Liver (tissue), 9 donors: ENCODE data around the gene PAX8. TPM values are rescaled to one million over a fixed set of nuclear protein-coding genes. Genes with fewer than 3 reads are reported as not detected.
A peak's percentile ranks its signal among the peaks of the same experiment; 100 is the strongest.

Experiments used
- DNase-seq: peaks from one replicate; pipeline ENCODE4 v3.0.0-alpha.2; 2017; ENCODE audit warnings: low spot score
- H3K27ac ChIP-seq, 2 donors: one replicate each; pipeline ENCODE4 v1.7.0; 2013; ENCODE audit warnings: inconsistent platforms in 2 of 2, low read length in 2 of 2, control low read depth in 1 of 2, low read depth in 1 of 2, mild to moderate bottlenecking in 1 of 2
- H3K27me3 ChIP-seq, 4 donors: one replicate each; pipeline versions ENCODE4 v1.6.1 to v1.7.0; 2013; ENCODE audit warnings: low read length in 3 of 4, inconsistent platforms in 1 of 4, mild to moderate bottlenecking in 1 of 4, moderate library complexity in 1 of 4; ENCODE audit not compliant: control insufficient read depth in 4 of 4, insufficient read depth in 4 of 4
- H3K36me3 ChIP-seq, 4 donors: one replicate each; pipeline versions ENCODE4 v1.6.1 to v1.7.0; 2013; ENCODE audit warnings: low read length in 3 of 4, mild to moderate bottlenecking in 3 of 4, low read depth in 1 of 4, moderate library complexity in 1 of 4; ENCODE audit not compliant: control insufficient read depth in 4 of 4, insufficient read depth in 3 of 4
- H3K4me1 ChIP-seq, 4 donors: one replicate each; pipeline versions ENCODE4 v1.6.1 to v1.7.0; 2013; ENCODE audit warnings: low read length in 3 of 4, mild to moderate bottlenecking in 3 of 4, moderate library complexity in 1 of 4; ENCODE audit not compliant: control insufficient read depth in 4 of 4, insufficient read depth in 4 of 4
- H3K4me3 ChIP-seq, 3 donors: one replicate each; pipeline versions ENCODE4 v1.6.1 to v1.7.0; 2013; ENCODE audit warnings: low read length in 3 of 3, control low read depth in 1 of 3, low read depth in 1 of 3, mild to moderate bottlenecking in 1 of 3
- H3K9ac ChIP-seq, 2 donors: one replicate each; pipeline ENCODE4 v1.7.0; 2013; ENCODE audit warnings: low read length in 2 of 2, mild to moderate bottlenecking in 2 of 2, moderate library complexity in 2 of 2, control low read depth in 1 of 2, low read depth in 1 of 2
- H3K9me3 ChIP-seq, 4 donors: one replicate each; pipeline versions ENCODE4 v1.6.1 to v1.7.0; 2013; ENCODE audit warnings: low read length in 3 of 4; ENCODE audit not compliant: control insufficient read depth in 4 of 4
- EGR1 ChIP-seq, 2 donors: IDR thresholded peaks; 2 replicates each; pipeline ENCODE4 v1.6.1; 2016 to 2018; ENCODE audit warnings: antibody characterized with exemption in 2 of 2, low read depth in 2 of 2
- FOXA1 ChIP-seq: IDR thresholded peaks from 2 replicates; pipeline ENCODE4 v1.6.1; 2016; ENCODE audit warnings: antibody characterized with exemption
- FOXA2 ChIP-seq: IDR thresholded peaks from 2 replicates; pipeline ENCODE4 v1.6.1; 2016; ENCODE audit warnings: antibody characterized with exemption
- HNF4A ChIP-seq, 2 donors: conservative IDR thresholded peaks; 2 replicates each; pipeline ENCODE4 v1.6.1; 2016; ENCODE audit warnings: antibody characterized with exemption in 2 of 2, mild to moderate bottlenecking in 2 of 2
- HNF4G ChIP-seq: IDR thresholded peaks from 2 replicates; pipeline ENCODE4 v1.6.1; 2016; ENCODE audit warnings: antibody characterized with exemption
- JUND ChIP-seq, 2 donors: IDR thresholded peaks; 2 replicates each; pipeline ENCODE4 v1.6.1; 2016; ENCODE audit warnings: antibody characterized with exemption in 2 of 2
- NR2F2 ChIP-seq: IDR thresholded peaks from 2 replicates; pipeline ENCODE4 v1.6.1; 2016; ENCODE audit warnings: antibody characterized with exemption
- RAD21 ChIP-seq, 2 donors: IDR thresholded peaks; 2 replicates each; pipeline ENCODE4 v1.6.1; 2016; ENCODE audit warnings: antibody characterized with exemption in 2 of 2, mild to moderate bottlenecking in 2 of 2
- RXRA ChIP-seq, 2 donors: IDR thresholded peaks; 2 replicates each; pipeline ENCODE4 v1.6.1; 2017 to 2018; ENCODE audit warnings: antibody characterized with exemption in 2 of 2, mild to moderate bottlenecking in 1 of 2
- SP1 ChIP-seq: IDR thresholded peaks from 2 replicates; pipeline ENCODE4 v1.6.1; 2018; ENCODE audit warnings: antibody characterized with exemption, mild to moderate bottlenecking
- TAF1 ChIP-seq: conservative IDR thresholded peaks from 2 replicates; pipeline ENCODE4 v1.6.1; 2016; ENCODE audit warnings: antibody characterized with exemption, mild to moderate bottlenecking
- YY1 ChIP-seq: IDR thresholded peaks from 2 replicates; pipeline ENCODE4 v1.6.1; 2016; ENCODE audit warnings: antibody characterized with exemption, mild to moderate bottlenecking
- WGBS: extraction: QIAGEN DNeasy Blood & Tissue Kit; methylation state at CpG from one replicate; pipeline ENCODE4 v1.1.7; 2013; 5-methylcytosine and 5-hydroxymethylcytosine counted together
- polyA plus RNA-seq, 2 donors: library from polyadenylated mRNA; stranded (reverse) in 1 of 2; unstranded in 1 of 2; fragments of 200-250 nt in 1 of 2; fragments of >200 nt in 1 of 2; fragmentation: Nextera tagmentation in 1 of 2; extraction: Ambion mirVana in 1 of 2; gene quantifications; one replicate each; pipeline versions ENCODE4 v1.2.1 to v1.2.3, GENCODE V29; 2013 to 2015
- total RNA-seq, 2 donors: library from RNA; depleted of rRNA; stranded (reverse); fragments of >200 nt; gene quantifications; one replicate each; pipeline ENCODE4 v1.2.3, GENCODE V29; 2014
- TF ChIP-seq, protein P1 (sequence below): IDR thresholded peaks from 2 replicates; pipeline ENCODE4 v1.6.1; 2016; ENCODE audit warnings: antibody characterized with exemption
- TF ChIP-seq, protein P2 (sequence below): fragments of 150-350 bp; IDR thresholded peaks from 2 replicates; pipeline ENCODE4 v1.5.1; 2017; ENCODE audit warnings: improper control_type of control experiment, low read depth, low read length; ENCODE audit not compliant: missing input control
- TF ChIP-seq, protein P3 (sequence below): IDR thresholded peaks from 2 replicates; pipeline ENCODE4 v1.6.1; 2016; ENCODE audit warnings: antibody characterized with exemption
- TF ChIP-seq, protein P4 (sequence below): IDR thresholded peaks from 2 replicates; pipeline ENCODE4 v1.6.1; 2016; ENCODE audit warnings: antibody characterized with exemption, mild to moderate bottlenecking
- TF ChIP-seq, protein P5 (sequence below): IDR thresholded peaks from 2 replicates; pipeline ENCODE4 v1.6.1; 2016; ENCODE audit warnings: antibody characterized with exemption
- donor health status: healthy.
- donor health status: healthy.
- donor health status: healthy.
- donor health status: healthy.
- donor health status: healthy.

Gene PAX8
- total and polyA plus RNA-seq, 4 donors = 0.09 to 0.85 (median 0.33) TPM

DNA sequence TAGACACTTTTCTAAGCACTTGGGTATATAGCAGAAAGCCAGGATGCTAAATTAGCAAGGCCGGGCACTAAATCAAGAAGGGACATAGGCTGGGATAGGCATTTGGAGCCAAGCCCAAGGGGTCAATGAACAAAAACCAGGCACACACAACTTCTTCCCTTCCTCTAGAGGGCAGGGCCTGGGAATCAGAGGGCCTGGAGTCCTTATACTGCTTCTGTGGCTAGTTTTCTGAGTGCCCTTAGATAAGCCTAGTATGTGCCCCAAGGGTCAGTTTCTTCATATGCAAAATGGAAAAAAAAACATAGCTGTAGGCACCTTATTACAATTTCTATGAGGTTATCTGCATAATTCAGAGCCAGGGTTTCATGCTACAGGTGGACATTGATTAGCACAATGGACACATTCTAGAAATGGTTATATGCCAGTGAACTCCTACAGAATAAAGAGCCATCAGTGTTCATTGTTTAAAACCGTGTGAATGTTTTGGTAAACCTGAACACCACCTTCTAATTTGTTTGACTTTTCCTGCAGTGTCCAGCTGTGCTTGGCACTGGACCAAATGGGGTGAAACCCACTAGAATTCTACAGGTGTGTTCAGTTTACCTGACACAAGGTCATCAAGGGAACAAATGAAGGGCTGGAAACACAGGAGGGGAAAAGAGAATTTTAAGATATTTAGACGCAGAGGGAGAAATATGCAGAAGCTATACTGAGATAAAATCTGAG lies 49.6 kb downstream of the PAX8 start:
- no peak overlapping the region for H3K27ac ChIP-seq
- no peak for DNase-seq
- H3K27me3 ChIP-seq = no peaks in the 10 kb centered on the region
- H3K4me1 ChIP-seq = no peaks in the 10 kb centered on the region
- H3K9me3 ChIP-seq = no peaks in the 10 kb centered on the region
- H3K36me3 ChIP-seq = no peaks in the 10 kb centered on the region
- TF ChIP-seq, protein P1, sequence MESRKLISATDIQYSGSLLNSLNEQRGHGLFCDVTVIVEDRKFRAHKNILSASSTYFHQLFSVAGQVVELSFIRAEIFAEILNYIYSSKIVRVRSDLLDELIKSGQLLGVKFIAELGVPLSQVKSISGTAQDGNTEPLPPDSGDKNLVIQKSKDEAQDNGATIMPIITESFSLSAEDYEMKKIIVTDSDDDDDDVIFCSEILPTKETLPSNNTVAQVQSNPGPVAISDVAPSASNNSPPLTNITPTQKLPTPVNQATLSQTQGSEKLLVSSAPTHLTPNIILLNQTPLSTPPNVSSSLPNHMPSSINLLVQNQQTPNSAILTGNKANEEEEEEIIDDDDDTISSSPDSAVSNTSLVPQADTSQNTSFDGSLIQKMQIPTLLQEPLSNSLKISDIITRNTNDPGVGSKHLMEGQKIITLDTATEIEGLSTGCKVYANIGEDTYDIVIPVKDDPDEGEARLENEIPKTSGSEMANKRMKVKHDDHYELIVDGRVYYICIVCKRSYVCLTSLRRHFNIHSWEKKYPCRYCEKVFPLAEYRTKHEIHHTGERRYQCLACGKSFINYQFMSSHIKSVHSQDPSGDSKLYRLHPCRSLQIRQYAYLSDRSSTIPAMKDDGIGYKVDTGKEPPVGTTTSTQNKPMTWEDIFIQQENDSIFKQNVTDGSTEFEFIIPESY = no peak
- TF ChIP-seq RAD21 (IDR thresholded peaks at IDR 0.05) (peak; percentile 16 to 57), YY1 (no peak), RXRA (IDR thresholded peaks at IDR 0.05) (peak; percentile 22 to 57), HNF4A (conservative IDR thresholded peaks at IDR 0.05) (peak; percentile 32 to 48)
- H3K9ac ChIP-seq = no peak overlapping the region
- WGBS = 60% methylated on average over 3 of the region's 3 CpGs
- no peak overlapping the region for H3K4me3 ChIP-seq

DNA sequence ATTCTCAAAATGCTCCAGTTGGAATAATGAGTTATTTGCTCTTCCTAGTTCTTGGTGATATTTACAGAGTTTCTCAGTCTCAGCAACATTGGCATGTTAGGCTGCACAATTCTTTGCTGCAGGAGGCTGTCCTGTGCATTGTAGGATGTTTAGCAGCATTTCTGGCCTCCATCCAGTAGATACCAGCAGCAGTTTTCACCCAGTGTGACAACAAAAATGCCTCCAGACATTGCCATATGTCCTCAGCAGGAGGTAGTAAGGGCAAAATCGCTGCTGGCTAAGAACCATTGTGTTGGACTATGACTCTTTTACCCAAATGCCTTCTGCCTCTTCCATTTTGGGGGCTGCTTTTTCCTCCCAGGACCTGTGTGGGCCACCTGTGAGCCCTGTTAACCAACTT lies 50.4 kb downstream of the PAX8 start:
- H3K9ac ChIP-seq = no peak overlapping the region
- DNase-seq = no peak
- H3K4me3 ChIP-seq = no peak overlapping the region
- 88% methylated on average over 1 of the region's 1 CpG for WGBS
- H3K4me1 ChIP-seq = no peaks in the 10 kb centered on the region
- no peaks in the 10 kb centered on the region for H3K27me3 ChIP-seq
- no peak overlapping the region for H3K27ac ChIP-seq
- TF ChIP-seq, protein P2, sequence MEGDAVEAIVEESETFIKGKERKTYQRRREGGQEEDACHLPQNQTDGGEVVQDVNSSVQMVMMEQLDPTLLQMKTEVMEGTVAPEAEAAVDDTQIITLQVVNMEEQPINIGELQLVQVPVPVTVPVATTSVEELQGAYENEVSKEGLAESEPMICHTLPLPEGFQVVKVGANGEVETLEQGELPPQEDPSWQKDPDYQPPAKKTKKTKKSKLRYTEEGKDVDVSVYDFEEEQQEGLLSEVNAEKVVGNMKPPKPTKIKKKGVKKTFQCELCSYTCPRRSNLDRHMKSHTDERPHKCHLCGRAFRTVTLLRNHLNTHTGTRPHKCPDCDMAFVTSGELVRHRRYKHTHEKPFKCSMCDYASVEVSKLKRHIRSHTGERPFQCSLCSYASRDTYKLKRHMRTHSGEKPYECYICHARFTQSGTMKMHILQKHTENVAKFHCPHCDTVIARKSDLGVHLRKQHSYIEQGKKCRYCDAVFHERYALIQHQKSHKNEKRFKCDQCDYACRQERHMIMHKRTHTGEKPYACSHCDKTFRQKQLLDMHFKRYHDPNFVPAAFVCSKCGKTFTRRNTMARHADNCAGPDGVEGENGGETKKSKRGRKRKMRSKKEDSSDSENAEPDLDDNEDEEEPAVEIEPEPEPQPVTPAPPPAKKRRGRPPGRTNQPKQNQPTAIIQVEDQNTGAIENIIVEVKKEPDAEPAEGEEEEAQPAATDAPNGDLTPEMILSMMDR = no peak
- TF ChIP-seq EGR1 (IDR thresholded peaks at IDR 0.05; ENCODE audit: low read depth in 2 of 2) (no peak), YY1 (no peak), HNF4G (no peak), TAF1 (no peak), FOXA2 (no peak), SP1 (no peak), JUND (IDR thresholded peaks at IDR 0.05) (no peak), HNF4A (conservative IDR thresholded peaks at IDR 0.05) (no peak), NR2F2 (no peak), RAD21 (IDR thresholded peaks at IDR 0.05) (no peak), RXRA (IDR thresholded peaks at IDR 0.05) (no peak), FOXA1 (no peak)
- TF ChIP-seq, protein P3, sequence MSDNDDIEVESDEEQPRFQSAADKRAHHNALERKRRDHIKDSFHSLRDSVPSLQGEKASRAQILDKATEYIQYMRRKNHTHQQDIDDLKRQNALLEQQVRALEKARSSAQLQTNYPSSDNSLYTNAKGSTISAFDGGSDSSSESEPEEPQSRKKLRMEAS = no peak
- TF ChIP-seq, protein P1 = no peak
- TF ChIP-seq, protein P4, sequence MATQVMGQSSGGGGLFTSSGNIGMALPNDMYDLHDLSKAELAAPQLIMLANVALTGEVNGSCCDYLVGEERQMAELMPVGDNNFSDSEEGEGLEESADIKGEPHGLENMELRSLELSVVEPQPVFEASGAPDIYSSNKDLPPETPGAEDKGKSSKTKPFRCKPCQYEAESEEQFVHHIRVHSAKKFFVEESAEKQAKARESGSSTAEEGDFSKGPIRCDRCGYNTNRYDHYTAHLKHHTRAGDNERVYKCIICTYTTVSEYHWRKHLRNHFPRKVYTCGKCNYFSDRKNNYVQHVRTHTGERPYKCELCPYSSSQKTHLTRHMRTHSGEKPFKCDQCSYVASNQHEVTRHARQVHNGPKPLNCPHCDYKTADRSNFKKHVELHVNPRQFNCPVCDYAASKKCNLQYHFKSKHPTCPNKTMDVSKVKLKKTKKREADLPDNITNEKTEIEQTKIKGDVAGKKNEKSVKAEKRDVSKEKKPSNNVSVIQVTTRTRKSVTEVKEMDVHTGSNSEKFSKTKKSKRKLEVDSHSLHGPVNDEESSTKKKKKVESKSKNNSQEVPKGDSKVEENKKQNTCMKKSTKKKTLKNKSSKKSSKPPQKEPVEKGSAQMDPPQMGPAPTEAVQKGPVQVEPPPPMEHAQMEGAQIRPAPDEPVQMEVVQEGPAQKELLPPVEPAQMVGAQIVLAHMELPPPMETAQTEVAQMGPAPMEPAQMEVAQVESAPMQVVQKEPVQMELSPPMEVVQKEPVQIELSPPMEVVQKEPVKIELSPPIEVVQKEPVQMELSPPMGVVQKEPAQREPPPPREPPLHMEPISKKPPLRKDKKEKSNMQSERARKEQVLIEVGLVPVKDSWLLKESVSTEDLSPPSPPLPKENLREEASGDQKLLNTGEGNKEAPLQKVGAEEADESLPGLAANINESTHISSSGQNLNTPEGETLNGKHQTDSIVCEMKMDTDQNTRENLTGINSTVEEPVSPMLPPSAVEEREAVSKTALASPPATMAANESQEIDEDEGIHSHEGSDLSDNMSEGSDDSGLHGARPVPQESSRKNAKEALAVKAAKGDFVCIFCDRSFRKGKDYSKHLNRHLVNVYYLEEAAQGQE = no peak
- TF ChIP-seq, protein P5, sequence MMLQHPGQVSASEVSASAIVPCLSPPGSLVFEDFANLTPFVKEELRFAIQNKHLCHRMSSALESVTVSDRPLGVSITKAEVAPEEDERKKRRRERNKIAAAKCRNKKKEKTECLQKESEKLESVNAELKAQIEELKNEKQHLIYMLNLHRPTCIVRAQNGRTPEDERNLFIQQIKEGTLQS = no peak
- H3K9me3 ChIP-seq = no peaks in the 10 kb centered on the region
- H3K36me3 ChIP-seq = no peaks in the 10 kb centered on the region
